ENCODE measurements around the gene POU2AF1. TPM values are rescaled to one million over a fixed set of nuclear protein-coding genes. Genes with fewer than 3 reads are reported as not detected.

The POU2AF1 gene
- total RNA-seq, 1 experiment from 2014 or later = not detected

- Mint-ChIP-seq H3K4me1 (ENCODE audit: low read depth, unreplicated experiment) (peaks cover 7% of the 10 kb centered on the region), H3K36me3 (ENCODE audit: insufficient read depth, unreplicated experiment) (no peaks in the 10 kb centered on the region), H3K9me3 (ENCODE audit: low read depth, unreplicated experiment) (no peaks in the 10 kb centered on the region), H3K27me3 (ENCODE audit: unreplicated experiment) (peaks cover 30% of the 10 kb centered on the region), H3K4me3 (ENCODE audit: low read depth, unreplicated experiment) (no peak overlapping the region), H3K27ac (ENCODE audit: unreplicated experiment) (no peak overlapping the region)
- TF ChIP-seq, protein P1, sequence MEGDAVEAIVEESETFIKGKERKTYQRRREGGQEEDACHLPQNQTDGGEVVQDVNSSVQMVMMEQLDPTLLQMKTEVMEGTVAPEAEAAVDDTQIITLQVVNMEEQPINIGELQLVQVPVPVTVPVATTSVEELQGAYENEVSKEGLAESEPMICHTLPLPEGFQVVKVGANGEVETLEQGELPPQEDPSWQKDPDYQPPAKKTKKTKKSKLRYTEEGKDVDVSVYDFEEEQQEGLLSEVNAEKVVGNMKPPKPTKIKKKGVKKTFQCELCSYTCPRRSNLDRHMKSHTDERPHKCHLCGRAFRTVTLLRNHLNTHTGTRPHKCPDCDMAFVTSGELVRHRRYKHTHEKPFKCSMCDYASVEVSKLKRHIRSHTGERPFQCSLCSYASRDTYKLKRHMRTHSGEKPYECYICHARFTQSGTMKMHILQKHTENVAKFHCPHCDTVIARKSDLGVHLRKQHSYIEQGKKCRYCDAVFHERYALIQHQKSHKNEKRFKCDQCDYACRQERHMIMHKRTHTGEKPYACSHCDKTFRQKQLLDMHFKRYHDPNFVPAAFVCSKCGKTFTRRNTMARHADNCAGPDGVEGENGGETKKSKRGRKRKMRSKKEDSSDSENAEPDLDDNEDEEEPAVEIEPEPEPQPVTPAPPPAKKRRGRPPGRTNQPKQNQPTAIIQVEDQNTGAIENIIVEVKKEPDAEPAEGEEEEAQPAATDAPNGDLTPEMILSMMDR (IDR thresholded peaks at IDR 0.05; ENCODE audit: unreplicated experiment) = no peak
- BruUV-seq (replicated peaks) = no TSS peak
- intact Hi-C loops (cut with micrococcal nuclease; ENCODE audit: unreplicated experiment) = loop anchor here (10.0 kb wide), 1 partner anchor 49 kb away; no protein-coding TSS in a partner anchor
- DNase-seq = no peak
- CTCF ChIA-PET = no interaction called here
Measured at GRCh38 chr11:111413849-111414248, 34.8 kb upstream of the POU2AF1 start.

DNA sequence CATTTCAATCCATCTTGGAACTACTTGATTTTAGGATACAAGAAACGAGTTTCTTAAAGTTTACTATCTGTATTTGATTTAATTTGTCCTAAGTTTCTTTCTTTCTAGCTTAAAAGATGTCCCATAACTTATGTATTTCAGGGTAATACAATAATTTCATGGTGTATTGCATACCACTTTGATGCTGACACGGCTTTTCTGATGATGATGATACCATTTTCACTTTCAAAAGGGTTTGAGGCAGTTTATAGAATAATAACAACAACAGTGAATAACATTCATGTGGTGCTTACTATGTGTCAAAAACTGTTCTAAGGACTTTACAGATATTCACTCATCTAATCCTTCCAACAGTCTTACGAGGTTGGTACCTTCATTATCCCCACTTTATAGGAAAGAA, 33.2 kb upstream of the POU2AF1 start:
- no peaks in the 10 kb centered on the region for H3K36me3 Mint-ChIP-seq (ENCODE audit: insufficient read depth, unreplicated experiment)
- H3K27ac Mint-ChIP-seq (ENCODE audit: unreplicated experiment) = no peak overlapping the region
- no peak for DNase-seq
- no peak overlapping the region for H3K4me3 Mint-ChIP-seq (ENCODE audit: low read depth, unreplicated experiment)
- CTCF ChIA-PET = no interaction called here
- intact Hi-C loops (cut with micrococcal nuclease; ENCODE audit: unreplicated experiment) = loop anchor here (10.0 kb wide), 1 partner anchor 47 kb away; no protein-coding TSS in a partner anchor
- TF ChIP-seq, protein P1 (IDR thresholded peaks at IDR 0.05; ENCODE audit: unreplicated experiment) = no peak
- peaks cover 30% of the 10 kb centered on the region for H3K27me3 Mint-ChIP-seq (ENCODE audit: unreplicated experiment)
- no peaks in the 10 kb centered on the region for H3K9me3 Mint-ChIP-seq (ENCODE audit: low read depth, unreplicated experiment)
- H3K4me1 Mint-ChIP-seq (ENCODE audit: low read depth, unreplicated experiment) = peaks cover 4% of the 10 kb centered on the region
- BruUV-seq (replicated peaks) = no TSS peak

- CTCF ChIA-PET = no interaction called here
- H3K4me1 Mint-ChIP-seq (ENCODE audit: low read depth, unreplicated experiment) = no peaks in the 10 kb centered on the region
- BruUV-seq (replicated peaks) = no TSS peak
- DNase-seq = no peak
- TF ChIP-seq, protein P1 (IDR thresholded peaks at IDR 0.05; ENCODE audit: unreplicated experiment) = no peak
- no peak overlapping the region for H3K27ac Mint-ChIP-seq (ENCODE audit: unreplicated experiment)
- peaks cover 30% of the 10 kb centered on the region for H3K27me3 Mint-ChIP-seq (ENCODE audit: unreplicated experiment)
- no peaks in the 10 kb centered on the region for H3K36me3 Mint-ChIP-seq (ENCODE audit: insufficient read depth, unreplicated experiment)
- intact Hi-C loops (cut with micrococcal nuclease; ENCODE audit: unreplicated experiment) = loop anchor here (10.0 kb wide), 1 partner anchor 47 kb away; no protein-coding TSS in a partner anchor
- no peaks in the 10 kb centered on the region for H3K9me3 Mint-ChIP-seq (ENCODE audit: low read depth, unreplicated experiment)
- no peak overlapping the region for H3K4me3 Mint-ChIP-seq (ENCODE audit: low read depth, unreplicated experiment)
Measured at GRCh38 chr11:111411456-111411855, 32.4 kb upstream of the POU2AF1 start.

GRCh38 chr11:111410951-111411350, 31.9 kb upstream of the POU2AF1 start:
- Mint-ChIP-seq H3K4me1 (ENCODE audit: low read depth, unreplicated experiment) (no peaks in the 10 kb centered on the region), H3K27ac (ENCODE audit: unreplicated experiment) (no peak overlapping the region), H3K9me3 (ENCODE audit: low read depth, unreplicated experiment) (no peaks in the 10 kb centered on the region), H3K36me3 (ENCODE audit: insufficient read depth, unreplicated experiment) (no peaks in the 10 kb centered on the region), H3K4me3 (ENCODE audit: low read depth, unreplicated experiment) (no peak overlapping the region), H3K27me3 (ENCODE audit: unreplicated experiment) (peaks cover 30% of the 10 kb centered on the region)
- no TSS peak for BruUV-seq (replicated peaks)
- TF ChIP-seq, protein P1 (IDR thresholded peaks at IDR 0.05; ENCODE audit: unreplicated experiment) = no peak
- CTCF ChIA-PET = no interaction called here
- intact Hi-C loops (cut with micrococcal nuclease; ENCODE audit: unreplicated experiment) = loop anchor here (10.0 kb wide), 1 partner anchor 46 kb away; no protein-coding TSS in a partner anchor
- no peak for DNase-seq
